Stimulated activated memory B cell treated with anti-CD40 and anti-IgM and Interleukin-4, amounts not matched to agents 10 μg/mL and 1 μg/mL and 100 μg/mL, for 72 hours (primary cell): ENCODE data around the gene ALDH1B1.

Source experiments
- ATAC-seq: fragments of 150-1000 bp; cut with Tn5 transposase; 2 replicates; pipeline ENCODE4 v1.10.0; 2021
- H3K27ac Mint-ChIP-seq: one replicate; pipeline ENCODE4 v1.8.0; 2022; ENCODE audit warnings: mild to moderate bottlenecking, mixed read lengths
- H3K27me3 Mint-ChIP-seq: one replicate; pipeline ENCODE4 v1.8.0; 2022; ENCODE audit warnings: mixed read lengths
- H3K36me3 Mint-ChIP-seq: one replicate; pipeline ENCODE4 v1.8.0; 2022; ENCODE audit warnings: mixed read lengths
- H3K4me1 Mint-ChIP-seq: one replicate; pipeline ENCODE4 v1.8.0; 2022; ENCODE audit warnings: mixed read lengths
- H3K4me3 Mint-ChIP-seq: one replicate; pipeline ENCODE4 v1.8.0; 2022; ENCODE audit warnings: mild to moderate bottlenecking, moderate library complexity, mixed read lengths
- H3K9me3 Mint-ChIP-seq: one replicate; pipeline ENCODE4 v1.8.0; 2022; ENCODE audit warnings: mixed read lengths

The ALDH1B1 gene

DNA sequence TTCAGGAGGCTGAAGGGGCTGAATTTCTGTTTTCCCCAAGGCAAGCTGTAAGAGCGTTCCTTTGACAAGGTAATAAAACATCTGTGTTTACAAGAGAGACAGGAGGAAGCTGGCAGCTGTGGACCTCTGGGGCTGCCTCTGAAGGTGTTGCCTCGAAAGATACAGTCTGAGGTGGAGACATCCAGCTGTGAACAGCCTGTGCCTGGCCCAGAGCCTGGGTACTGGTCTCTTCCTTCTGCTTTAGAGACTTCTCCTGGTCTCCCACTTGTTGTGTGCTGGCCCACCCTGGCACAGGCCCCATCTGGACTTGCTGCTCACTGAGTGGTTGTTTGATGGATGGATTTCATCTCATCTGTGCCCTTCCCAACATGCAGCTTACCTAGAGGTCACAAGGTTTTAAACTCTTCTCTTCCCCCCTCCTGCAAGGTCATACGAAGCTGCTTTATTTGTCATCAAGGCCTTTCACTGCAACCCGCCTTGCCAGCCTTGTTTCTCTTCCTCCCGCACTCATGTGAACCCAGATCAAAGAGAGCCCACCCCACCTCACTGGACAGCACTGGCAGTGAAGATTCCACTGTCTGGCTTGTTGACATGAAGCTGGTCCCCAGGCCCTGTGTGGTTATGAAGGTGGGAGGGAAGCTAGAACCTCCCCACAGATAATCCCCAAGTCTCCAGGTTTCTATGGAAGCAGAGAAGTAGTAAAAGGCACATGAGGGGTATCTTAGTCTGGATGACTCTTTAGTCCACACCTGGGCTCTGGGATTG is 35.0 kb upstream of the ALDH1B1 start:
- Mint-ChIP-seq H3K4me3 (no peak overlapping the region), H3K27ac (no peak overlapping the region), H3K27me3 (no peaks in the 10 kb centered on the region), H3K36me3 (no peaks in the 10 kb centered on the region), H3K9me3 (no peaks in the 10 kb centered on the region), H3K4me1 (no peaks in the 10 kb centered on the region)
- ATAC-seq: no peak

DNA sequence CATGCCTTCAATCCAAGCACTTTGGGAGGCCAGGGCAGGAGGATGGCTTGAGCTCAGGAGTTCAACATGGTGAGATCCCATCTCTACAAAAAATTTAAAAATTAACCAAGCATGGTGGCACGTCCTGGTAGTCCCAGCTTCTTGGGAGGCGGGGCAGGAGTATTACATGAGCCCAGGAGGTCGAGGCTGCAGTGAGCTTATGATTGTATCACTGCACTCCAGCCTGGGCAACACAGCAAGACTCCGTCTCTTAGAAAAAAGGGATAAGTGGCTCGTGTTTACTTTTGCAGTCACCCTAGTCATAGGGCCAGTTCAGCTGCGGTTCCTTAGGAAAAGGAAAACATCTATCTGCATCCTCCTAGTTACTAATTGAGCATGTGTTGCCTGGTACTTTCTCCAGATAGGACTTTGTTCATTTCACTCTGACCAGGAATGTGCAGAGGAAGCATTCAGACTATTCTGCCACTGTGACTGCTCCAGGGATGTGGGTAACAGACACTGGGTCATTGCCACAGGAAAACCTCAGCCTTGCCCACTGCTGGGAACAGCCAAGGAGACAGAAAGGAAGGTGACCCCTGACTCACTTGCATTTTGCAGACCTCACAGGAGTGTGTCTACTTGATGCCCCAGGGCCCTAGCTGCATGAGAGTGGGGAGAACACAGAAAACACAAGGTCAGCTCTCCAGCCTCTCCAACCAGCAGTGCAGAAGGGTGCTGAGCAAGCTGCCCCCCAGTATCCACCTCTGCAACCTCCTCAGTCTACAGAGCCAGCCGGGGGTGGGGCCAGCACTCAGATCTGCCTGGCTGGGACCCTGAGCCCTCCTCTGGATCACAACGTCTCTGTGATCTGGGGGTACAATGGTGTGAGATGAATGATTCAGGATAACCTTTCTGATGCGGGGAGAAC is 33.9 kb upstream of the ALDH1B1 start:
- Mint-ChIP-seq H3K36me3 (no peaks in the 10 kb centered on the region), H3K4me3 (no peak overlapping the region), H3K27me3 (peaks cover 8% of the 10 kb centered on the region)

DNA sequence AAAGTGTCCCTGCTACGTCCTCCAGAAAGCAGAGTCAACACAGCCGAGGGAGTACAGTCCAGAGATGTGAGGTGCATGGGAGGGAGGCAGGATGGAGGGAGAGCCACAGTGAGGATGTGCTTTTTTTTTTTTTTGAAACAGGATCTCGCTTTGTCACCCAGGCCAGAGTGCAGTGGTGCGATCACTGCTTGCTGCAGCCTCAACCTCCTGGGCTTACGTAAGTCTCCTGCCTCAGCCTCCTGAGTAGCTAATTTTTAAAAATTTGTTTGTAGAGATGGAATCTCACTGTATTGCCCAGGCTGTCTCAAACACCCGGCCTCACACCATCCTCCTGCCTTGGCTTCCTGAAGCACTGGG is 33.2 kb upstream of the ALDH1B1 start:
- Mint-ChIP-seq H3K27me3 (peaks cover 14% of the 10 kb centered on the region), H3K4me3 (no peak overlapping the region), H3K27ac (no peak overlapping the region), H3K36me3 (no peaks in the 10 kb centered on the region), H3K9me3 (no peaks in the 10 kb centered on the region), H3K4me1 (peaks cover 7% of the 10 kb centered on the region)
- no peak for ATAC-seq

More for the DNA sequence above, 33.9 kb upstream of the ALDH1B1 start:
- no peaks in the 10 kb centered on the region for H3K9me3 Mint-ChIP-seq
- ATAC-seq: peak; percentile 3
- peaks cover 7% of the 10 kb centered on the region for H3K4me1 Mint-ChIP-seq
- H3K27ac Mint-ChIP-seq: no peak overlapping the region

DNA sequence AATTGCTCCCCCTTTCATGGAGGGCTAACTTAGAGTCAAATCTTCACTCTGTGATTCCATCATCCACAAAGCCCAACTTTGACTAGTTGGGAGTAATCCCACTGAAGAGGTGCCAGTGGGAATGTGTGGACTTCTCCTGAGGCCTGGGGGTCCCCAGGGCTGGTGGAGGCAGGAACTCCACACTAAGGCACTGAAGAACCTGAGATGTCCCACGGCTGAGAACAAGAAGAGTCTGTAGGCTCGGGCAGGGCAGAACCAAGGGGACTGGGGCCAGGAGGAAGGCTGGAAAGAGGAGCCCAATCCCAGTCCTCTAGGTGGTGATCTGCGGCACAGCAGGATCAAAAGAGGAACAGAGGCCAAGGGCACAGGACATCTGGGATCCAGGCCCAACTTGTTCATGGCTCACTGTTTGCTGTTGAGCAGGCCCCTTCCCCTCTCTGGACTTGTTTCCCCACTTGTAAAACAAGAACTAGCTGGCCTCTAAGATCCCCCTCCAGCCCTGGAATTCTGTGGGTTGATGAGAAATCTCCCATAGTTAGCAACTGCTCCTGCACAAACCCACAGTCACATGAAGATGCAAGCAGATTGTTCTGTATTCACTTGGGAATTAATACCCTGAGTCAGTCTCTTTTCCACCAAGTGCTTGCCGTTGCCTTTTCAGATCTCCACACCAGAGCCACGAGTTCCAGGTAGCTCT is 32.7 kb upstream of the ALDH1B1 start:
- Mint-ChIP-seq H3K4me1 (peaks cover 7% of the 10 kb centered on the region), H3K4me3 (no peak overlapping the region), H3K27ac (no peak overlapping the region), H3K27me3 (peaks cover 14% of the 10 kb centered on the region), H3K9me3 (no peaks in the 10 kb centered on the region), H3K36me3 (no peaks in the 10 kb centered on the region)
- no peak for ATAC-seq

DNA sequence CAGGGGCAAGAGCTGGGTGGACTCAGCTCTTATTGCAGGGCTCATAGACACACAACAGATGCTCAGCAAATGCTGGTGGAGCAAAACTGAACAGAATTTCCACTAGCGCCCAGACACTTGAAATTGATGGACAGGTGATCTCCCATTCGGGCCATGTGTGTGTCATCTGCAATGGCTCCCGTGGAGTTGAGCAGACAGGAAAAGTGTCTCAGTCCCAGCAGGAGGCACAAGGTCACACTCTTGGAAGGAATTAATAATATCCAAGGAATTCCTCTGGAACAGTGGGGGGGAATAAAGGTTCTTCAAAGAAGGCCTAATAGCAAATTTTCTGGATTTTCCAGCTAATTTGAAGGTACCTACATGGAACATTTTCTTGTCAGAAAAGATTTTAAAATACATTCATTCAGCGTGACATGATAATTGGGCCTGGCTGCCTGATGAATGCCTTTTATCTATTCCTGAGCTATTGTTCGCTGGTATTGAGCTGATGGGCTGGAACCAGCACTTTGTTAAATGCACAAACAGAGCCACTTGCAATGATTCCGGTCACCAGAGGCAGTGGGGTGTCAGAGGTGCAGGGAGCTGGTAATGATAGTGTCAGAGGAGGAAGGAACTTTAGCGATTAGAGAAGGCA is 31.5 kb upstream of the ALDH1B1 start:
- peaks cover 7% of the 10 kb centered on the region for H3K4me1 Mint-ChIP-seq
- no peak for ATAC-seq
- H3K27me3 Mint-ChIP-seq: peaks cover 14% of the 10 kb centered on the region
- no peaks in the 10 kb centered on the region for H3K36me3 Mint-ChIP-seq
- no peak overlapping the region for H3K4me3 Mint-ChIP-seq
- no peaks in the 10 kb centered on the region for H3K9me3 Mint-ChIP-seq
- H3K27ac Mint-ChIP-seq: no peak overlapping the region

DNA sequence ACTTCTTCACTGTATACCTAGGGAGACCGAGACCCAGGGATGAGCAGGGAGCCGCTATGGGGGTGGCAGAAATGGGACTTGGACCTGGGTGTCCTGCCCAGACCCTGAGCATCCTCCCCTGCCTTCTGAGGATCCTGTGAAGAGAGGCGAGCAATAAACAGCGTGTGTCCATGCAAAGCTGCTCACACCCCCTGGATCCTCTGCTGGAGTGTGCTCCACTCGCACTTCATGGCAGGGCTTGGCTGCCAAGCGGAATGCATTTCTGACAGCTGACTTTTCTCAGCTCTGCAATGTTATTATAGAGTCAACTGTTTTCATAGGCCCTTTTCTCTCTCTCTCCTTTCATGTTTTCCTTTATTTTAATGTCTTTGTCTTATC is 31.0 kb upstream of the ALDH1B1 start:
- Mint-ChIP-seq H3K27me3 (peaks cover 14% of the 10 kb centered on the region), H3K27ac (no peak overlapping the region), H3K4me3 (no peak overlapping the region), H3K36me3 (no peaks in the 10 kb centered on the region), H3K9me3 (no peaks in the 10 kb centered on the region), H3K4me1 (peaks cover 7% of the 10 kb centered on the region)
- no peak for ATAC-seq

DNA sequence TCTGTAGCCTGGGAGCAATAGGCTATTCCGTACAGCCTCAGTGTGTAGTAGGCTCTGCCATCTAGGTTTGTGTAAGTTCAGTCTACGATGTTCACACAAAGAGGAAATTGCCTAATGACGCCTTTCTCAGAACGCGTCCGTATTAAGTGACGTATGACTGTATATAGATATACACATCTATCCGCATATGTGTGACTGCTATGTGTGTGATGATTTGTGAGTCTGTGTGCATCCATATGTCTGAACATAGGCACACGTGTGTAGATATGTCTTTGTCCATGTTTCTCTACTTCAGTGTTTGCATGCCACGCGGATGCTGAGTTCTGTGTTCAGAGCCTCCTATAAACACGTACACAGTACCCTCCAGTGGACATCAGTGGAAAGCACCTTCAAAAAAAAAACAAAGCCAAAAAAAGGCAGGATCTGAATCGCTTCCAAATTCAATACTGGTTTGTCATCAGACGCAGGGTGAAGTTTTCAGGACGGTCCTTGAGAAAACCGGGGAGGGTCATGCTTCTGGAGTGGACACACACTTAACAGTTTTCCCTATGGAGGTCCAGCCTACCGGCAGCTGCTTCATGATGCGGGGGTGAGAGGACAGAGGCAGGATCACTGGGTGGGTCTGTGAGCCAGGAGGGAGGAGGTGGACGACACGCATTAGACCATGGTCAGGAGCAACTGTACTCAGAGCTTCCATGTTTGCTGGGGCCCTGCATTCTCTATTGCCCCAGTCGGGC is 29.5 kb upstream of the ALDH1B1 start:
- no peaks in the 10 kb centered on the region for H3K36me3 Mint-ChIP-seq
- H3K27ac Mint-ChIP-seq: peak overlapping the region; percentile 46
- peak overlapping the region; percentile 52 for H3K4me3 Mint-ChIP-seq
- peaks cover 14% of the 10 kb centered on the region for H3K27me3 Mint-ChIP-seq
- H3K9me3 Mint-ChIP-seq: no peaks in the 10 kb centered on the region
- peaks cover 7% of the 10 kb centered on the region for H3K4me1 Mint-ChIP-seq
- peak; percentile 61 for ATAC-seq

DNA sequence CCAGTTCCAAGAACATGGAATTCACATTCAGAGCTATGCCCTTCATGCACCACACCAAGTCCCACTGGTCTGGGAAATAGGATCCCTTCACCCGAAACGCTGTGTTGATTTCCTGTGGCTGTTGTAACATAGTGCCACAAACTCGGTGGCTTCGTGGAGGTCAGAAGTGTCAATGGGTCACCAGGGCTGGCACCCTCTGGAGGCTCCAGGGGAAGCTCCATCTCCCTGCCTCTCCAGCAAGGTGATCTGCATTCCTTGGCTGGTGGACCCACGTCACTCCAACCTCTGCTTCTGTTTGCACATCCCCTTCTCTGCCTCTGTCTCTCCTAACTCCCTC is 28.9 kb upstream of the ALDH1B1 start:
- H3K36me3 Mint-ChIP-seq: no peaks in the 10 kb centered on the region
- peaks cover 7% of the 10 kb centered on the region for H3K4me1 Mint-ChIP-seq
- ATAC-seq: no peak
- peak overlapping the region; percentile 46 for H3K27ac Mint-ChIP-seq
- H3K27me3 Mint-ChIP-seq: peaks cover 14% of the 10 kb centered on the region
- no peak overlapping the region for H3K4me3 Mint-ChIP-seq
- H3K9me3 Mint-ChIP-seq: no peaks in the 10 kb centered on the region

DNA sequence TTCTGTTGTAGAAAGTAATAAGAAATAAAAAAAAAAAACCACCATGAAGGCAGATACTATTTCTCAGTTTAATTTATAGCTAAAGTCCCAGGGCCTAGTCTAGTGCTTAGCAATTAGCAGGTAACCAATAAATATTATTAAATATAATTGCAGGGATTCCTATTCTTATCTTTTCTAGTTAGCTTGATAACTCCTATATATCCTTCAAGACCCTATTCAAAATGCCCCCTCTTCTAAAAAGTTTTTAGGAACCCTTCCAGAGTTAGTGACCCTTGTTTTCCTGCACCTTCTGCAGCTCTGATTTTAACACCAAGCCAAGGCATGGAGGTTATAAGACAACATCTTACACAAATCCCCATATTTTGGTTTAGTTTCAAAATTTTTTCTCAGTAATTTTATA is 24.6 kb upstream of the ALDH1B1 start:
- peaks cover 5% of the 10 kb centered on the region for H3K4me1 Mint-ChIP-seq
- ATAC-seq: no peak
- no peak overlapping the region for H3K27ac Mint-ChIP-seq
- no peak overlapping the region for H3K4me3 Mint-ChIP-seq
- H3K36me3 Mint-ChIP-seq: no peaks in the 10 kb centered on the region
- peaks cover 43% of the 10 kb centered on the region for H3K27me3 Mint-ChIP-seq
- H3K9me3 Mint-ChIP-seq: no peaks in the 10 kb centered on the region

DNA sequence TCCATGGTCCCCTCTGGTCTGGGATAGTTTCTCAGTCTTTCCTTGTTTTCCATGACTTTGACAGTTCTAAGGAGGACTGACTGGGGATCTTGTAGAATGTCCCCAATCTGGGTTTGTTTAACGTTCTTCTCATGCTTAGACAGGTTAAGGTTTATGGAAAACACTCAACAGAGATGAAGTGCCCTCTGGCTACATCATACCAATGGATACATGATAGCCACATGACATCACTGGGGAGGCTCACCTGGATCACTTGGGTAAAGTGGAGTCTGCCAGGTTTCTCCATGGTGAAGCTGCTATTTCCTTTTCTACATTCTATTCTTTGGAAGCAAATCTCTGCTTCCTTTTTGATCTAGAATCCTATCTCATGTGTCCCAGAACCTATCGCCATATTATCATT is 23.8 kb upstream of the ALDH1B1 start:
- Mint-ChIP-seq H3K36me3 (no peaks in the 10 kb centered on the region), H3K9me3 (no peaks in the 10 kb centered on the region), H3K27me3 (peaks cover 34% of the 10 kb centered on the region), H3K27ac (no peak overlapping the region), H3K4me3 (no peak overlapping the region), H3K4me1 (no peaks in the 10 kb centered on the region)
- no peak for ATAC-seq

DNA sequence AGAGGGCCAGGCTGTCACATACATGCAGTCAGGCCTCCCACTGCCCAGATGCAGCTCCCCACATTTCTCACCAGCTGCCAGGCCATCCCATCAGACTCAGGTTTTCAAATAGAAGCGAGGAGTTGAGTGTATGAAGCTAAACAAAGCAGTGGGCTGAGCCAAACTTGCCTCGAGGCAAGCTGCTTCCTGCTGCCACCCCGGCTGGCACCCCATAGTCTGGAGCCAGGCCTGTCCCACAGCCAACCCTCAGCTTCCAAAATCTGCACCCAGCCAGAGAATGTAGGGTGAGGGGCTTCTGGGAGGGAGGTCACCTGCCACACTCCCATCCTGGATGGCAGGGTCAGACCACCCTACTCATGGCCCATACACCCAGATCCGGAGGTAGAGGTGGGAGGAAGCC is 22.3 kb upstream of the ALDH1B1 start:
- Mint-ChIP-seq H3K36me3 (no peaks in the 10 kb centered on the region), H3K27me3 (peaks cover 34% of the 10 kb centered on the region), H3K4me1 (no peaks in the 10 kb centered on the region), H3K27ac (no peak overlapping the region), H3K4me3 (no peak overlapping the region), H3K9me3 (no peaks in the 10 kb centered on the region)
- ATAC-seq: no peak

DNA sequence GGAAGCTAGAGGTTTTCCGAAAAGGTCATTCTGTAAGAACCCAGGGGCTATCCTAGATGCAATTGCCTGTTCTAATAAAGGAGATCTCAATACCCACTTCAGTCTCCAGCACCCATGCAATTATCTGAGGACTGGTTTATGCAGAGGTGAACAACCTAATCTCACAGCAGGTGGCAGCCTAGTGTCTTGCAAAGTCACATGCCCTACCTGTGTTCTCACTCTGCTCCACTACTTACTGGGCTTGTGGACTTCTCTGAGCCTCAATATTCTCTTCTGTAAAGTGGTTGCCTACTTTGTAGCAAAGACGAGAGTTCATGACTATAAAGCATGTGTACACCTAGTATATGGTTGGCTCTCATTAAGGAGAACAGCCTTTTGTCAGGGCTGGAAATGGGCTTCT is 21.0 kb upstream of the ALDH1B1 start:
- Mint-ChIP-seq H3K4me1 (no peaks in the 10 kb centered on the region), H3K36me3 (no peaks in the 10 kb centered on the region), H3K9me3 (no peaks in the 10 kb centered on the region), H3K27me3 (peaks cover 47% of the 10 kb centered on the region), H3K27ac (no peak overlapping the region), H3K4me3 (no peak overlapping the region)
- ATAC-seq: peak; percentile 57

DNA sequence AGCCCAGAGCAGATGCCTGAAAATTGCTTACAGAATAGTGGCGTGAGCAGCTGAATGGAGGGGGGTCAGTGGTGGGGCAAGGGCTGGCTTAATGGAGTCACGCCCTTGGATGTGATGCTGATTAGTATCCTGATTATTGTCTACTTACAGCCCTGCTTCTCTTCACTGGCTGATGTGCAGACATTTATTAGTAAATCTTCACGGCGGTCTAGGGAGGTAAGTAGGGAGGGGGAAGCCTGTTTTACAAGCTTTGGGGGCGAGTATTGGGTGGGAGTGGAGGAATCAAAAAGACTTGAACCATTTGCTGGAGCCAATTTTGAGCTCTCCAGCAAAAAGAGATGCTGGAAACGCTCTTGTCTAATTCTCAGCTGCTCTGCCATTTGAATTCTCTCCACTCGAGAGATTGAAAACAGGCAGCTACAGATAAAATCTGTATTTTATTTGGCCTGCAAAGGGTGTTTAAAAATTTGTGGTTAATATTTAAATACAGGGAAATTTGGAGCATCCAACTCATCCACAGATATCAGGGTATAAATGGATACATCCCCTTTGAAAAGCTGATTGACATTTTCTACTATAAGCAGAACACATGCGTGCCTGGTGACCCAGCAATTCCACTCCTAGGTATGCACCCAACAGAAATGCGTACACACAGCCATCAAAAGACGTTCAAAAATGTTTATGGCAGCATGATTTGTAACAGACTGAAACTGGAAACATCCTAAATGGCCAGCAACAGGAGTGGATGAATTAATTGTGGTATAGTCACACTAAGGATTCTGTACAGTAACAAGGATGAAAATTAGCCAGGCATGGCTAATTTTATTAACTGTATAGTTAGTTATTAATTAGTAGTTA is 19.5 kb upstream of the ALDH1B1 start:
- H3K9me3 Mint-ChIP-seq: no peaks in the 10 kb centered on the region
- ATAC-seq: no peak
- H3K4me1 Mint-ChIP-seq: no peaks in the 10 kb centered on the region
- no peaks in the 10 kb centered on the region for H3K36me3 Mint-ChIP-seq
- peaks cover 48% of the 10 kb centered on the region for H3K27me3 Mint-ChIP-seq
- no peak overlapping the region for H3K4me3 Mint-ChIP-seq
- H3K27ac Mint-ChIP-seq: no peak overlapping the region

DNA sequence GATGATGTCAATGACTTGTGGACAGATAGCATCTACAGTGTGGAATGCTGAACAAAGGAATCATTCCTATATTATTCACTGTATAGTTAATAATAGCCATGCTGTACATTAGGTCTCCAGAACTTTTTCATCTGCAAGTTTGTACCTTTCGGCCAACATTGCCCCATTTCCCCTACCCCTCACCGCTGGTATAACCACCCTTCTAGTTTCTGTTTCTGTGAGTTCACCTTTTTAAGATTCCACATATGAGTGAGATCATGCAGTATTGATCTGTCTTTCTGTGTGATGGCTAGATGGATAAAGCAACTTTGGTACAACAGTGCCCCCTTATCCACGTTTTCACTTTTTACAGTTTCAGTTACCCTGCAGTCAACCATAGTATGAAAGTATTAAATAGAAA is 18.8 kb upstream of the ALDH1B1 start:
- H3K27me3 Mint-ChIP-seq: peaks cover 48% of the 10 kb centered on the region
- ATAC-seq: no peak

More for the DNA sequence above, 18.8 kb upstream of the ALDH1B1 start:
- H3K36me3 Mint-ChIP-seq: no peaks in the 10 kb centered on the region
- no peaks in the 10 kb centered on the region for H3K9me3 Mint-ChIP-seq
- no peak overlapping the region for H3K27ac Mint-ChIP-seq
- no peak overlapping the region for H3K4me3 Mint-ChIP-seq
- no peaks in the 10 kb centered on the region for H3K4me1 Mint-ChIP-seq
